Erythroblast (primary cell): ENCODE results near the gene WDR82.

ENCODE experiments used
- GATA1 ChIP-seq: IDR thresholded peaks from 2 replicates; pipeline ENCODE4 v1.6.1; 2011; ENCODE audit warnings: low read depth, mild to moderate bottlenecking, control low read depth, low read length, moderate library complexity
- POLR2A ChIP-seq: IDR thresholded peaks from 2 replicates; pipeline ENCODE4 v1.6.1; 2011; ENCODE audit warnings: mild to moderate bottlenecking, low read length

DNA sequence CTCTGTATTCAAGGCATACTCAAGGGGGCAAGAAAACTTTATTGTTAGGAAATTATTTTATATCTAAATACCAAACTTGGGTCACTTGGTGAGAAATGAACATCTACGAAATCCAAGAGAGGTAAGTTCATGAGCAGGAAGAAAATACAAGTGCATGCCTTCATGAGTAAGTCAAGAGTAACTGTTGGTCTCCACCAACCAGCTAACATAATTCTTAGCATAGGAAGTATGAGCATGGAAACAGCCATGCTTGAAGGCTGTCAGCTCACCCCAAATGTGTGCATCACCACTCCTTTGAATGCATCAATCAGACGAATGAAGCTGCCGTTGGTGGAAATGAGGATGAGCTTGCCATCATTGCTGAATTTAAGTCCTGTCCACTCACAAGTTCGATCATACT is 19.0 kb downstream of the WDR82 start:
- TF ChIP-seq POLR2A = no peak
- no peak for TF ChIP-seq GATA1
